GM12878 (cell line): Measurements from ENCODE around the gene NPW. TPM values are rescaled to one million over a fixed set of nuclear protein-coding genes. Genes with fewer than 3 reads are reported as not detected.

Experiments used
- ATAC-seq: fragments of 200-7000 bp; cut with Tn5 transposase; 3 replicates; pipeline ENCODE4 v1.9.1; 2020; ENCODE audit warnings: mild to moderate bottlenecking, moderate library complexity
- BruUV-seq: library from RNA; stranded (reverse); fragments of 400-500 nt; replicated peaks from 2 replicates; lab custom pipeline; 2021; lab: Mats Ljungman, UMichigan
- CTCF ChIA-PET: fragments of 300-600 bp; sonication (Branson Sonifier 250); formaldehyde crosslinking; extraction: SDS; loops from one replicate; lab custom pipeline; 2021; ENCODE audit warnings: inconsistent platforms; lab: Yijun Ruan, JAX
- POLR2A ChIA-PET: fragments of 350-600 bp; formaldehyde crosslinking; extraction: SDS; loops from one replicate; lab custom pipeline; 2021; ENCODE audit warnings: inconsistent platforms; lab: Charles Lee
- RAD21 ChIA-PET: fragments of 300-600 bp; sonication (Branson Sonifier 250); formaldehyde crosslinking; loops from one replicate; lab custom pipeline; 2023; ENCODE audit warnings: antibody characterized with exemption; ENCODE audit not compliant: unreplicated experiment; lab: Charles Lee
- SMC1A ChIA-PET: fragments of 300-600 bp; sonication (Branson Sonifier 250); formaldehyde crosslinking; loops from one replicate; lab custom pipeline; 2023; ENCODE audit not compliant: unreplicated experiment, uncharacterized antibody; lab: Charles Lee
- DNase-seq: peaks from one replicate; pipeline ENCODE4 v3.0.0-alpha.2; 2011; ENCODE audit warnings: low read depth, low spot score
- FAIRE-seq: peaks from 3 replicates; lab custom pipeline; 2011; peaks lifted over from hg19 to GRCh38; lab: Jason Lieb, UNC
- H2AFZ ChIP-seq: 2 replicates; pipeline ENCODE4 v1.6.0; 2011; ENCODE audit warnings: low read depth, low read length, control low read depth; ENCODE audit not compliant: control insufficient read depth
- H3K27ac ChIP-seq: 2 replicates; pipeline ENCODE4 v1.5.1; 2011; ENCODE audit warnings: control low read depth; ENCODE audit not compliant: control insufficient read depth, insufficient read depth
- H3K27me3 ChIP-seq, 2 experiments: replicated peaks in 1 of 2; 2 replicates each; pipeline versions ENCODE4 v1.6.0 to v1.6.1; 2011; ENCODE audit warnings: low read length in 1 of 2; ENCODE audit not compliant: control insufficient read depth in 2 of 2, insufficient read depth in 2 of 2
- H3K36me3 ChIP-seq, 2 experiments: 2 replicates each; pipeline ENCODE4 v1.5.1; 2011; ENCODE audit warnings: low read length in 1 of 2; ENCODE audit not compliant: control insufficient read depth in 2 of 2, insufficient read depth in 2 of 2
- H3K4me1 ChIP-seq: 2 replicates; pipeline ENCODE4 v1.6.1; 2011; ENCODE audit warnings: mild to moderate bottlenecking, low read length, moderate library complexity, mixed read lengths; ENCODE audit not compliant: control insufficient read depth, insufficient read depth
- H3K4me2 ChIP-seq: 2 replicates; pipeline ENCODE4 v1.6.0; 2011; ENCODE audit warnings: control low read depth; ENCODE audit not compliant: control insufficient read depth, insufficient read depth
- H3K4me3 ChIP-seq: fragments of 200-600 bp; sonication (generic); 2 replicates; pipeline ENCODE4 v1.5.1; 2016
- H3K79me2 ChIP-seq: 2 replicates; pipeline ENCODE4 v1.6.0; 2011; ENCODE audit warnings: low read length; ENCODE audit not compliant: control insufficient read depth, insufficient read depth
- H3K9ac ChIP-seq: 2 replicates; pipeline ENCODE4 v1.8.0; 2011; ENCODE audit warnings: low read length, control low read depth, mixed read lengths; ENCODE audit not compliant: control insufficient read depth, insufficient read depth
- H3K9me3 ChIP-seq: replicated peaks from 3 replicates; pipeline ENCODE4 v1.5.1; 2011; ENCODE audit warnings: mild to moderate bottlenecking, low read length; ENCODE audit not compliant: control insufficient read depth, insufficient read depth
- H4K20me1 ChIP-seq: 2 replicates; pipeline ENCODE4 v1.6.0; 2011; ENCODE audit not compliant: control insufficient read depth, insufficient read depth
- CHD2 ChIP-seq: IDR thresholded peaks from 2 replicates; pipeline ENCODE4 v1.6.1; 2011; ENCODE audit warnings: low read depth, low read length, improper control_type of control experiment, borderline replicate concordance
- EGR1 ChIP-seq, 2 experiments: IDR thresholded peaks; 1 replicate in 1 of 2; 2 replicates in 1 of 2; pipeline ENCODE4 v1.6.1; 2011 to 2012; ENCODE audit warnings: low read depth in 2 of 2, low read length in 2 of 2, borderline replicate concordance in 1 of 2, mild to moderate bottlenecking in 1 of 2, moderate library complexity in 1 of 2
- EP300 ChIP-seq, 2 experiments: fragments of 150-350 bp in 1 of 2; IDR thresholded peaks; 2 replicates each; pipeline ENCODE4 v1.6.1; 2011 to 2012; ENCODE audit warnings: low read depth in 2 of 2, low read length in 2 of 2, borderline replicate concordance in 1 of 2, improper control_type of control experiment in 1 of 2, inconsistent platforms in 1 of 2; ENCODE audit not compliant: control insufficient read depth in 1 of 2
- IKZF2 ChIP-seq, 2 experiments: fragments of 450-650 bp; IDR thresholded peaks; 2 replicates each; pipeline ENCODE4 v1.6.1; 2017; ENCODE audit warnings: mild to moderate bottlenecking in 2 of 2, moderate library complexity in 2 of 2
- PAX5 ChIP-seq: IDR thresholded peaks from 2 replicates; pipeline ENCODE4 v1.6.1; 2011; ENCODE audit warnings: low read depth, low read length, borderline replicate concordance
- POLR2A ChIP-seq: IDR thresholded peaks from 2 replicates; pipeline ENCODE4 v1.6.1; 2011; ENCODE audit warnings: low read depth, mild to moderate bottlenecking, low read length
- RELA ChIP-seq: fragments of 450-650 bp; IDR thresholded peaks from 2 replicates; pipeline ENCODE4 v1.8.0; 2014; ENCODE audit warnings: borderline replicate concordance; ENCODE audit not compliant: partially characterized antibody
- RFX5 ChIP-seq: IDR thresholded peaks from 2 replicates; pipeline ENCODE4 v1.6.1; 2011; ENCODE audit warnings: low read depth, low read length, improper control_type of control experiment
- SIX5 ChIP-seq: IDR thresholded peaks from 2 replicates; pipeline ENCODE4 v1.6.1; 2011; ENCODE audit warnings: mild to moderate bottlenecking, low read depth, low read length, moderate library complexity; ENCODE audit not compliant: severe bottlenecking
- STAT3 ChIP-seq: IDR thresholded peaks from 2 replicates; pipeline ENCODE4 v1.6.1; 2011; ENCODE audit warnings: low read depth, low read length, improper control_type of control experiment
- SUZ12 ChIP-seq: fragments of 200-600 bp; sonication (generic); IDR thresholded peaks from one replicate; pipeline ENCODE4 v1.6.1; 2018; ENCODE audit warnings: antibody characterized with exemption, mild to moderate bottlenecking; ENCODE audit not compliant: unreplicated experiment
- ZSCAN29 ChIP-seq: fragments of 450-650 bp; IDR thresholded peaks from 2 replicates; pipeline ENCODE4 v1.6.1; 2017; ENCODE audit warnings: mild to moderate bottlenecking, moderate library complexity
- WGBS: methylation state at CpG from one replicate; pipeline ENCODE4 v1.1.6; 2016; ENCODE audit warnings: low lambda C conversion rate; ENCODE audit not compliant: insufficient replicate concordance, insufficient coverage; ENCODE audit errors: missing lambda C conversion rate; 5-methylcytosine and 5-hydroxymethylcytosine counted together
- in situ Hi-C: fragments of 300-500 bp; cut with MboI; formaldehyde crosslinking; loops from 9 replicates; pipeline ENCODE4 v1.14.3; 2018; ENCODE audit warnings: mixed read lengths
- intact Hi-C: fragments of 100-400 bp; cut with micrococcal nuclease; formaldehyde crosslinking; loops from one replicate; pipeline ENCODE4 v1.14.2; 2022; ENCODE audit not compliant: unreplicated experiment
- polyA plus RNA-seq, 11 experiments: library from polyadenylated mRNA; depleted of rRNA in 4 of 11; unstranded in 6 of 11; stranded (reverse) in 5 of 11; fragments of >200 nt; fragmentation: Nextera tagmentation in 4 of 11; fragmentation: Illumina TruSeq in 1 of 11; extraction: Ambion mirVana in 4 of 11; extraction: Trizol in 1 of 11; gene quantifications; 1 replicate in 1 of 11; 2 replicates in 10 of 11; pipeline versions ENCODE4 v1.2.1 to v1.2.3, GENCODE V29; 2011 to 2016; ENCODE audit warnings: inconsistent platforms in 2 of 11, missing spikeins in 2 of 11, low read depth in 1 of 11
- total RNA-seq, 4 experiments: library from RNA; depleted of rRNA in 3 of 4; stranded (reverse); fragments of >200 nt in 3 of 4; fragmentation: Illumina TruSeq in 1 of 4; extraction: Trizol in 1 of 4; gene quantifications; 2 replicates each; pipeline versions ENCODE4 v1.2.1 to v1.2.3, GENCODE V29; 2013 to 2021
- TF ChIP-seq, protein P1 (sequence below): fragments of 450-650 bp; IDR thresholded peaks from 2 replicates; pipeline ENCODE4 v1.6.1; 2017; ENCODE audit warnings: antibody characterized with exemption, mild to moderate bottlenecking, moderate library complexity
- TF ChIP-seq, protein P2 (sequence below), 3 experiments: IDR thresholded peaks in 2 of 3; conservative IDR thresholded peaks in 1 of 3; 2 replicates each; pipeline ENCODE4 v1.5.1; 2011; ENCODE audit warnings: low read depth in 3 of 3, low read length in 3 of 3, mild to moderate bottlenecking in 3 of 3, control low read depth in 2 of 3, moderate library complexity in 2 of 3, inconsistent platforms in 1 of 3, mixed read lengths in 1 of 3; ENCODE audit not compliant: control insufficient read depth in 2 of 3, insufficient read depth in 1 of 3; ENCODE audit errors: extremely low read depth in 1 of 3
- TF ChIP-seq, protein P3 (sequence below): fragments of 450-650 bp; IDR thresholded peaks from 2 replicates; pipeline ENCODE4 v1.6.1; 2017; ENCODE audit warnings: mild to moderate bottlenecking

The NPW gene
- total and polyA plus RNA-seq, 10 of the 15 experiments (the other 5 are each of a cell fraction or from before 2014, with no cell fraction given) = 0.23 to 2.5 (median 0.98) TPM; not detected in 4

DNA sequence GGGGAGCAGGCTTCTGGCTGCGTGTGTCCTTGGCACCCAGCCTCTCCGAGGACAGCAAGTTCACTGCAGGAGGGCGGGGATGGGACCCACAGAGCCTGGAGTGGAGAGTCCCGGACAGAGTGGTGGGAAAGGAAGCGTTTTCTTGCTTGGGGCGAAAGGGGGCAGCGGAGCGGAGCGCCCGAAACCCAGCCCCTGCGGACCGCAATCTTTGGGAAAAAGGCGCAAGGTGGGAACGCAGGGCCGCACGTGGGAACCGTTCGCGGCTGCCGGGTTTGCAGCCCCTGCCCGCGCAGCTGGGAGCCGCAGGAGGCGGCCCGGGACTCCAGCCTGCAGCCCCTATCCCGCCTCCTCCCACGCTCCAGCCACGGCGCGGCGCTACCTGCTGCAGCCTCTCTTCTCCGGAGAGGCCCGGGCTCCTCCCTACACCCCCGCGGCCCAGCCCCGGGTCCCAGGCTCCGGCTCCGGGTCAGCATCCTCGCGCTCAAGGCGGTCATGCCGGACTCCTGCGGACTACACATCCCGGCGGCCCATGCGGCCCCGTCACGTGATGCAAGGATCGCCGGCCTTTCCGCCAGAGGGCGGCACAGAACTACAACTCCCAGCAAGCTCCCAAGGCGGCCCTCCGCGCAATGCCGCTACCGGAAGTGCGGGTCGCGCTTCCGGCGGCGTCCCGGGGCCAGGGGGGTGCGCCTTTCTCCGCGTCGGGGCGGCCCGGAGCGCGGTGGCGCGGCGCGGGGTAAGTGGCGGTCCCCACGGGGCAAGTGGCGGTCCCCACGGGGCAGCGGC lies 27.9 kb downstream of the NPW start, which contains the start of the genes NTHL1 and TSC2:
Gene NTHL1, minus strand, starts transcription at position 505 of the 786 bp plus-strand sequence. Its CDS starts 11 bp downstream, at position 494.
Gene TSC2, plus strand, starts transcription at position 656 of the 786 bp plus-strand sequence. CDS start 631 bp downstream, outside the sequence.
- ChIA-PET POLR2A (interaction anchor here (0.7 to 1.3 kb wide), 6 partner anchors 9 to 167 kb away, joined by 3 to 13 read pairs (median 4); partner anchors contain the start of genes PGP, TBL3 and TRAF7), SMC1A (interaction anchor here (1.3 to 1.4 kb wide), 3 partner anchors 40 to 93 kb away, joined by 3 to 8 read pairs (median 3); no protein-coding TSS in a partner anchor)
- no peak for TF ChIP-seq SUZ12
- TF ChIP-seq POLR2A = peak; percentile 83
- 0 out of 2 replicates have a peak, but pooled peaks have one; percentile 33 for TF ChIP-seq RFX5
- peak; percentile 68 to 74 for TF ChIP-seq EGR1 (IDR thresholded peaks at IDR 0.05; ENCODE audit: borderline replicate concordance in 1 of 2, low read depth in 2 of 2, low read length in 2 of 2)
- TF ChIP-seq, protein P1, sequence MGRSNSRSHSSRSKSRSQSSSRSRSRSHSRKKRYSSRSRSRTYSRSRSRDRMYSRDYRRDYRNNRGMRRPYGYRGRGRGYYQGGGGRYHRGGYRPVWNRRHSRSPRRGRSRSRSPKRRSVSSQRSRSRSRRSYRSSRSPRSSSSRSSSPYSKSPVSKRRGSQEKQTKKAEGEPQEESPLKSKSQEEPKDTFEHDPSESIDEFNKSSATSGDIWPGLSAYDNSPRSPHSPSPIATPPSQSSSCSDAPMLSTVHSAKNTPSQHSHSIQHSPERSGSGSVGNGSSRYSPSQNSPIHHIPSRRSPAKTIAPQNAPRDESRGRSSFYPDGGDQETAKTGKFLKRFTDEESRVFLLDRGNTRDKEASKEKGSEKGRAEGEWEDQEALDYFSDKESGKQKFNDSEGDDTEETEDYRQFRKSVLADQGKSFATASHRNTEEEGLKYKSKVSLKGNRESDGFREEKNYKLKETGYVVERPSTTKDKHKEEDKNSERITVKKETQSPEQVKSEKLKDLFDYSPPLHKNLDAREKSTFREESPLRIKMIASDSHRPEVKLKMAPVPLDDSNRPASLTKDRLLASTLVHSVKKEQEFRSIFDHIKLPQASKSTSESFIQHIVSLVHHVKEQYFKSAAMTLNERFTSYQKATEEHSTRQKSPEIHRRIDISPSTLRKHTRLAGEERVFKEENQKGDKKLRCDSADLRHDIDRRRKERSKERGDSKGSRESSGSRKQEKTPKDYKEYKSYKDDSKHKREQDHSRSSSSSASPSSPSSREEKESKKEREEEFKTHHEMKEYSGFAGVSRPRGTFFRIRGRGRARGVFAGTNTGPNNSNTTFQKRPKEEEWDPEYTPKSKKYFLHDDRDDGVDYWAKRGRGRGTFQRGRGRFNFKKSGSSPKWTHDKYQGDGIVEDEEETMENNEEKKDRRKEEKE = peak; percentile 45; the same call in 1 of the 2 replicates
- TF ChIP-seq, protein P2, sequence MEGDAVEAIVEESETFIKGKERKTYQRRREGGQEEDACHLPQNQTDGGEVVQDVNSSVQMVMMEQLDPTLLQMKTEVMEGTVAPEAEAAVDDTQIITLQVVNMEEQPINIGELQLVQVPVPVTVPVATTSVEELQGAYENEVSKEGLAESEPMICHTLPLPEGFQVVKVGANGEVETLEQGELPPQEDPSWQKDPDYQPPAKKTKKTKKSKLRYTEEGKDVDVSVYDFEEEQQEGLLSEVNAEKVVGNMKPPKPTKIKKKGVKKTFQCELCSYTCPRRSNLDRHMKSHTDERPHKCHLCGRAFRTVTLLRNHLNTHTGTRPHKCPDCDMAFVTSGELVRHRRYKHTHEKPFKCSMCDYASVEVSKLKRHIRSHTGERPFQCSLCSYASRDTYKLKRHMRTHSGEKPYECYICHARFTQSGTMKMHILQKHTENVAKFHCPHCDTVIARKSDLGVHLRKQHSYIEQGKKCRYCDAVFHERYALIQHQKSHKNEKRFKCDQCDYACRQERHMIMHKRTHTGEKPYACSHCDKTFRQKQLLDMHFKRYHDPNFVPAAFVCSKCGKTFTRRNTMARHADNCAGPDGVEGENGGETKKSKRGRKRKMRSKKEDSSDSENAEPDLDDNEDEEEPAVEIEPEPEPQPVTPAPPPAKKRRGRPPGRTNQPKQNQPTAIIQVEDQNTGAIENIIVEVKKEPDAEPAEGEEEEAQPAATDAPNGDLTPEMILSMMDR (IDR thresholded peaks at IDR 0.05 in 2 of 3, conservative IDR thresholded peaks at IDR 0.05 in 1 of 3; ENCODE audit: control insufficient read depth in 2 of 3, extremely low read depth in 1 of 3, insufficient read depth in 1 of 3, low read depth in 3 of 3, low read length in 3 of 3) = peak in 2 of 3 experiments; percentile 22 to 29; a peak in 3 of 6 replicates
- peak; percentile 99 for TF ChIP-seq SIX5
- peak; percentile 51; the same call in 1 of the 2 replicates for TF ChIP-seq PAX5
- peak in 1 of 2 experiments; percentile 19; a peak in 2 of 4 replicates for TF ChIP-seq IKZF2 (IDR thresholded peaks at IDR 0.05)
- TF ChIP-seq EP300 (IDR thresholded peaks at IDR 0.05; ENCODE audit: borderline replicate concordance in 1 of 2, control insufficient read depth in 1 of 2, low read depth in 2 of 2, low read length in 2 of 2) = no peak
- TF ChIP-seq STAT3 = no peak
- TF ChIP-seq RELA = peak; percentile 45
- TF ChIP-seq, protein P3, sequence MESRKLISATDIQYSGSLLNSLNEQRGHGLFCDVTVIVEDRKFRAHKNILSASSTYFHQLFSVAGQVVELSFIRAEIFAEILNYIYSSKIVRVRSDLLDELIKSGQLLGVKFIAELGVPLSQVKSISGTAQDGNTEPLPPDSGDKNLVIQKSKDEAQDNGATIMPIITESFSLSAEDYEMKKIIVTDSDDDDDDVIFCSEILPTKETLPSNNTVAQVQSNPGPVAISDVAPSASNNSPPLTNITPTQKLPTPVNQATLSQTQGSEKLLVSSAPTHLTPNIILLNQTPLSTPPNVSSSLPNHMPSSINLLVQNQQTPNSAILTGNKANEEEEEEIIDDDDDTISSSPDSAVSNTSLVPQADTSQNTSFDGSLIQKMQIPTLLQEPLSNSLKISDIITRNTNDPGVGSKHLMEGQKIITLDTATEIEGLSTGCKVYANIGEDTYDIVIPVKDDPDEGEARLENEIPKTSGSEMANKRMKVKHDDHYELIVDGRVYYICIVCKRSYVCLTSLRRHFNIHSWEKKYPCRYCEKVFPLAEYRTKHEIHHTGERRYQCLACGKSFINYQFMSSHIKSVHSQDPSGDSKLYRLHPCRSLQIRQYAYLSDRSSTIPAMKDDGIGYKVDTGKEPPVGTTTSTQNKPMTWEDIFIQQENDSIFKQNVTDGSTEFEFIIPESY = no peak
- TF ChIP-seq CHD2 = peak; percentile 84
- no peak for TF ChIP-seq ZSCAN29

More for the DNA sequence above, 27.9 kb downstream of the NPW start, which contains the start of the genes NTHL1 and TSC2:
- Histone ChIP-seq H3K79me2 (peaks cover 16% of the 10 kb centered on the region), H3K27ac (peak within 1 kb of the TSS; percentile 48), H2AFZ (peak within 1 kb of the TSS; percentile 89), H3K4me1 (peaks cover 22% of the 10 kb centered on the region), H3K9me3 (no peaks in the 10 kb centered on the region), H3K4me3 (peak within 1 kb of the TSS; percentile 97), H3K36me3 (peaks cover 0 to 1% of the 10 kb centered on the region in 2 experiments; a peak in 2 of 4 replicates), H3K27me3 (no peaks in the 10 kb centered on the region), H4K20me1 (no peaks in the 10 kb centered on the region), H3K9ac (peak within 1 kb of the TSS; percentile 76), H3K4me2 (peak within 1 kb of the TSS; percentile 98)
- ChIA-PET CTCF (interaction anchor here (1.3 to 2.8 kb wide), 3 partner anchors 25 to 93 kb away, joined by 6 to 16 read pairs (median 8); no protein-coding TSS in a partner anchor), RAD21 (interaction anchor here (1.2 to 2.1 kb wide), 5 partner anchors 25 to 460 kb away, joined by 3 to 9 read pairs (median 5); partner anchors contain the start of genes PKD1 and TRAF7)
- peak; percentile 98 for ATAC-seq
- intact Hi-C loops (no loop called here), in situ Hi-C loops (no loop called here)
- BruUV-seq = TSS peak; percentile 70
- FAIRE-seq = peak; percentile 94
- WGBS = under 1% methylated on average over 73 of the region's 81 CpGs
- peak; percentile 82 for DNase-seq
